GM19455 (cell line): ENCODE measurements around the gene GPC3.

Experiments
- ATAC-seq: cut with Tn5 transposase; IDR thresholded peaks from one replicate; pipeline ENCODE4 v1.9.1; 2021; ENCODE audit not compliant: unreplicated experiment

GPC3 gene

GRCh38 chrX:133852837-133853356 is 132.5 kb downstream of the GPC3 start:
- no peak for ATAC-seq

- ATAC-seq, result no peak
Measured at GRCh38 chrX:133852401-133852800, 133.0 kb downstream of the GPC3 start.

GRCh38 chrX:133850399-133850798 is 135.0 kb downstream of the GPC3 start:
- ATAC-seq, result no peak

GRCh38 chrX:133849676-133850075 is 135.7 kb downstream of the GPC3 start:
- no peak for ATAC-seq

GRCh38 chrX:133847340-133847994 is 137.9 kb downstream of the GPC3 start:
- ATAC-seq, result no peak

GRCh38 chrX:133846311-133846710 is 139.1 kb downstream of the GPC3 start:
- no peak for ATAC-seq

GRCh38 chrX:133840415-133840814 is 145.0 kb downstream of the GPC3 start:
- ATAC-seq, result no peak

- no peak for ATAC-seq
Measured at GRCh38 chrX:133838761-133839676, 146.4 kb downstream of the GPC3 start.

- ATAC-seq, result no peak
Measured at GRCh38 chrX:133837091-133837490, 148.3 kb downstream of the GPC3 start.

- ATAC-seq, result no peak
Measured at GRCh38 chrX:133836561-133836960, 148.8 kb downstream of the GPC3 start.

- no peak for ATAC-seq
Measured at GRCh38 chrX:133834771-133835170, 150.6 kb downstream of the GPC3 start.

GRCh38 chrX:133819546-133819945 is 165.8 kb downstream of the GPC3 start:
- ATAC-seq, result no peak

GRCh38 chrX:133818019-133818418 is 167.4 kb downstream of the GPC3 start:
- ATAC-seq, result no peak

- ATAC-seq, result no peak
Measured at GRCh38 chrX:133815496-133815895, 169.9 kb downstream of the GPC3 start.

- ATAC-seq, result no peak
Measured at GRCh38 chrX:133813971-133814370, 171.4 kb downstream of the GPC3 start.

- no peak for ATAC-seq
Measured at GRCh38 chrX:133812402-133812801, 173.0 kb downstream of the GPC3 start.

GRCh38 chrX:133810925-133811324 is 174.5 kb downstream of the GPC3 start:
- no peak for ATAC-seq

- ATAC-seq, result no peak
Measured at GRCh38 chrX:133804072-133804471, 181.3 kb downstream of the GPC3 start.

- ATAC-seq, result no peak
Measured at GRCh38 chrX:133796282-133796681, 189.1 kb downstream of the GPC3 start.

- ATAC-seq, result no peak
Measured at GRCh38 chrX:133794126-133794525, 191.3 kb downstream of the GPC3 start.

- ATAC-seq, result no peak
Measured at GRCh38 chrX:133793626-133794025, 191.8 kb downstream of the GPC3 start.
